Thyroid gland (tissue), 4 donors: ENCODE data around the gene P2RX1. TPM values are rescaled to one million over a fixed set of nuclear protein-coding genes. Genes with fewer than 3 reads are reported as not detected.
A peak's percentile ranks its signal among the peaks of the same experiment; 100 is the strongest.

Source experiments
- DNase-seq, 2 donors: peaks; one replicate each; pipeline ENCODE4 v3.0.0-alpha.2; 2019
- H3K27ac ChIP-seq, 3 donors: fragments of 200-600 bp; sonication (generic); 1 replicate in 2 of 3; 2 replicates in 1 of 3; pipeline ENCODE4 v1.5.1; 2016 to 2019; ENCODE audit warnings: mild to moderate bottlenecking in 1 of 3, moderate library complexity in 1 of 3
- H3K27me3 ChIP-seq: fragments of 200-600 bp; sonication (generic); one replicate; pipeline ENCODE4 v1.5.1; 2019
- H3K36me3 ChIP-seq, 2 donors: fragments of 200-600 bp; sonication (generic); one replicate each; pipeline ENCODE4 v1.5.1; 2016 to 2019
- H3K4me1 ChIP-seq, 2 donors: fragments of 200-600 bp; sonication (generic); one replicate each; pipeline ENCODE4 v1.5.1; 2017 to 2019
- H3K4me3 ChIP-seq, 3 donors: fragments of 200-600 bp; sonication (generic); replicated peaks in 1 of 3; 1 replicate in 2 of 3; 2 replicates in 1 of 3; pipeline ENCODE4 v1.5.1; 2016; ENCODE audit warnings: mild to moderate bottlenecking in 1 of 3
- H3K9me3 ChIP-seq: fragments of 200-600 bp; sonication (generic); one replicate; pipeline ENCODE4 v1.5.1; 2017
- POLR2A ChIP-seq, 2 donors: fragments of 450-650 bp; IDR thresholded peaks; one replicate each; pipeline ENCODE4 v1.6.1; 2017; ENCODE audit warnings: antibody characterized with exemption in 2 of 2, mild to moderate bottlenecking in 2 of 2, moderate library complexity in 1 of 2
- WGBS, 2 donors: methylation state at CpG; one replicate each; pipeline ENCODE4 v1.1.5; 2017; 5-methylcytosine and 5-hydroxymethylcytosine counted together
- intact Hi-C: fragments of 100-400 bp; cut with DNase I; formaldehyde crosslinking; loops from one replicate; pipeline ENCODE4 v1.15.1; 2023
- total RNA-seq, 4 donors: library from RNA; depleted of rRNA; stranded (reverse); fragments of >200 nt; gene quantifications; one replicate each; pipeline ENCODE4 v1.2.3, GENCODE V29; 2016
- TF ChIP-seq, protein P1 (sequence below), 6 experiments: fragments of 200-600 bp in 3 of 6; fragments of 450-650 bp in 3 of 6; sonication (generic) in 3 of 6; IDR thresholded peaks; one replicate each; pipeline ENCODE4 v1.5.1; 2016 to 2019; ENCODE audit warnings: antibody characterized with exemption in 6 of 6, mild to moderate bottlenecking in 2 of 6, inconsistent platforms in 1 of 6, moderate library complexity in 1 of 6

Gene P2RX1
- total RNA-seq, 4 donors from 2014 or later: 0.11 to 0.54 (median 0.21) TPM; not detected in 1

DNA sequence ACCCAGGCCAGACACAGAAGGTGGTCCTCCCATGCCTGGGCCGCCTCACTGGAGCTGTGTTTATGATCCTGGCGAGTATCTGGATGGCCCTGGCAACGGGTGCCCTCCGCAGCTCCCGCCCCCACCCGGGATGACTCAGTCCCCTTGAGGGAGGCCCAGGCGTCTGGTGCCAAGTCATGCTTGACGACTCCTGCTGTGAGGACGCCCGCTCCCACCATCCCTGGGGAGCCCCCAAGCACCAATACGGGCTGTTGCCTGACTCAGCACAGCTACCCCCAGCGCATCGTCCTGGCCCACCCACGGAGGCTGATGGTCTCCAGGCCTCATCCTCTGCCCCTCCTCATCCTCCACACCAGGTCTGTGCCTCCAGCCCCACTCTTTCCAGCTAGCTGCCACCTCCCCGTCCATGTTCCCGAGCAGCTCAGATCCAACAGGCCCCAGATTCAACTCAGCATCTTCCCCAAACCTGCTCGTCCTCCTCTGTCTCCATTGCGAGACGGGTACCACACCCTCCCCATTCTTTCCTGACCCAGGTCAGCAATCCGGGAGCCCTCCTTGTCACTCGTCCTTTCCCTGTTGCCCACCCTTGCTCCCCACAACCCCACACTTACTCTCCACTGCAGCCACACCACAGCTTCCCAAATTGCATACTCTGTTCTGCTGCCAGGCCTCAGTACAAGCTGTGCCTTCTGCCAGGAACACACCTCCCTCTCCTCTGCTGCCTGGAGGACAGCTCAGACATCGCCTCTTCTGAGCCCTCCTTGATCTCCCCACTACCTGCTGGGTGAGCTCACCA lies 26.0 kb downstream of the P2RX1 start:
- Histone ChIP-seq H3K4me1 (peaks cover 48 to 77% of the 10 kb centered on the region in 2 donors), H3K36me3 (no peaks in the 10 kb centered on the region), H3K27me3 (no peaks in the 10 kb centered on the region), H3K9me3 (no peaks in the 10 kb centered on the region), H3K27ac (peak overlapping the region; percentile 30 to 78 (median 70)), H3K4me3 (no peak overlapping the region)
- intact Hi-C loops: no loop called here
- TF ChIP-seq POLR2A (IDR thresholded peaks at IDR 0.05): no peak
- TF ChIP-seq, protein P1, sequence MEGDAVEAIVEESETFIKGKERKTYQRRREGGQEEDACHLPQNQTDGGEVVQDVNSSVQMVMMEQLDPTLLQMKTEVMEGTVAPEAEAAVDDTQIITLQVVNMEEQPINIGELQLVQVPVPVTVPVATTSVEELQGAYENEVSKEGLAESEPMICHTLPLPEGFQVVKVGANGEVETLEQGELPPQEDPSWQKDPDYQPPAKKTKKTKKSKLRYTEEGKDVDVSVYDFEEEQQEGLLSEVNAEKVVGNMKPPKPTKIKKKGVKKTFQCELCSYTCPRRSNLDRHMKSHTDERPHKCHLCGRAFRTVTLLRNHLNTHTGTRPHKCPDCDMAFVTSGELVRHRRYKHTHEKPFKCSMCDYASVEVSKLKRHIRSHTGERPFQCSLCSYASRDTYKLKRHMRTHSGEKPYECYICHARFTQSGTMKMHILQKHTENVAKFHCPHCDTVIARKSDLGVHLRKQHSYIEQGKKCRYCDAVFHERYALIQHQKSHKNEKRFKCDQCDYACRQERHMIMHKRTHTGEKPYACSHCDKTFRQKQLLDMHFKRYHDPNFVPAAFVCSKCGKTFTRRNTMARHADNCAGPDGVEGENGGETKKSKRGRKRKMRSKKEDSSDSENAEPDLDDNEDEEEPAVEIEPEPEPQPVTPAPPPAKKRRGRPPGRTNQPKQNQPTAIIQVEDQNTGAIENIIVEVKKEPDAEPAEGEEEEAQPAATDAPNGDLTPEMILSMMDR (IDR thresholded peaks at IDR 0.05): no peak
- peak; percentile 91 to 92 for DNase-seq
- WGBS, 2 donors: 46 to 53% methylated on average over 15 to 16 of the region's 22 CpGs

DNA sequence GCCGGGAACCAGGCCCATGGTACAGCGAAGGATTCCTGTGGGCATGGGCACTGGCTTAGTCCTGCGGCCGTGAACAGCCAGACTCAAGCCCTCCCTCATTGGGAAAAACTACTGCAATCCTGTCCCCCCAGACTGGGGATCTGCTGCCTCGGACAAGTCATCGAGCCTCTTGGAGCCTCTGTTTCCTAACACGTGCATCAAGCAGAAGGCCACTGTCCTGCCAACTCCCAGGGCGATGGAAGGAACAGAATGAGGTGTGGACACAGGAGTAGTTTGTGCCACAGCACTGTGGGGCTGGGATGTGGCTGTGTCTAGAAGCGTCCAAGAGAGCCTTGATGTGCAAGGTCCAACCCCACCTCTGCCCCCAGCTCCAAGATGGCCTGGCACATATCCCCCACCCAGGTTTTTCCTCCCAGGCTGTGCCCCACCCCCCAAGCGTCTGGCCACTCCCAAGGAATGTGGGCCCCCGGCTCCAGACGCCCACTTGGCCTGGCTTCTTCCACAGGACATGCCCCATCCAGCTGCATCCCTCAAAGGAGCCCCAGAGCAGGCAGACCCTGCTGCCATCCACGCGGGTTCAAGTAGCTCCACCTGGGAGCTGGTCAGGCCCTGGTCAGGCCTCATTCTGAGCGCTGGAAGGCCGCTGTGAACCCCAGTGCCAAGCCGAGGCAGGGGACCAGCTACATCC lies 26.8 kb downstream of the P2RX1 start:
- Histone ChIP-seq H3K27ac (peak overlapping the region; percentile 30 to 78 (median 51)), H3K4me1 (peaks cover 40 to 71% of the 10 kb centered on the region in 2 donors), H3K4me3 (no peak overlapping the region), H3K36me3 (peaks cover 0 to 3% of the 10 kb centered on the region in 2 donors), H3K27me3 (no peaks in the 10 kb centered on the region), H3K9me3 (no peaks in the 10 kb centered on the region)
- no peak for DNase-seq
- 67 to 87% methylated on average over 11 to 13 of the region's 17 CpGs for WGBS, 2 donors
- TF ChIP-seq POLR2A (IDR thresholded peaks at IDR 0.05): no peak
- TF ChIP-seq, protein P1 (IDR thresholded peaks at IDR 0.05): no peak
- intact Hi-C loops: no loop called here

DNA sequence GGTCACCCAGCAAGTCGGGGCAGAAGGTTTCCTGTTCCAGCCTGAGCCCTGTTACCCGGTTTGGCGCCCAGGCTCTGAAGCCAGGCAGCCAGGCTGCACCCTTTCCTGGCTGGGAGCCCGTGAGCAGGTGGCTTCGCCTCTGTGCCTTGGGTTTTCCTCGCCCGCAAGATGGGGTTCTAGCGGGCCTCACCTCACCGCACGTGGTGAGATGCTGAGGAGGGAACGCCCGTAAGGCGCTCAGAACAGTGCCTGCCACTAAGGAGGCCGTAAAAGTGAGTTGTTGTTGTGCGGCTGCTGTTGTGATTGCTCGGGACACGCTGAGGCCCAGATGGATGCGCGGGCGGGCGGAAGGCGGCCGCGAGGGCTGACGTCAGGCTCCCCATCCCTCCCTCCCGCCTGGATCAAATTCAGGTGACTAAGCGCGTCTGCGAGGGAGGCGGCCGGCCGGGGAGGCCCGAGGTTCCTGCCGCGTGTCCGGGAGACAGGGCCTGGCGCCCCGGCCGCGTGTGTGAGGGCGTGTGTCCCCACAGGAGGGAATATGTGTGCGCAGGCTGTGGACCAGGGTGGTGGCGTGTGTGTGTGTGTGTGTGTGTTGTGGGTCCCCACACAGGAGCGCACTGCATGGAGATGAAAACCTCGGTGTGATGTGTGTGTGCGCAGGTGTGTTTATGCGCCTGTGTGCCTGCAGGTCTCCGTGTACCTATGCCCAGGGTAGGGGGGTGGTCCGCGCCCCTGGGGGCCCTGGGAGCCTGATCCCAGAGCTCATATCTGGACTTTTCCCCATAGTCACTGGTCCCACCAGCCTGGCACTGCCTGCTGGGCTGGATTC lies 27.7 kb downstream of the P2RX1 start:
- Histone ChIP-seq H3K27ac (peak overlapping the region; percentile 62 to 79 (median 78)), H3K4me3 (no peak overlapping the region), H3K4me1 (peaks cover 31 to 62% of the 10 kb centered on the region in 2 donors), H3K9me3 (no peaks in the 10 kb centered on the region), H3K36me3 (peaks cover 0 to 7% of the 10 kb centered on the region in 2 donors), H3K27me3 (no peaks in the 10 kb centered on the region)
- WGBS, 2 donors: 76 to 81% methylated on average over 27 to 38 of the region's 50 CpGs
- TF ChIP-seq POLR2A (IDR thresholded peaks at IDR 0.05): no peak
- TF ChIP-seq, protein P1 (IDR thresholded peaks at IDR 0.05): no peak
- intact Hi-C loops: no loop called here
- DNase-seq: peak; percentile 34 to 38

DNA sequence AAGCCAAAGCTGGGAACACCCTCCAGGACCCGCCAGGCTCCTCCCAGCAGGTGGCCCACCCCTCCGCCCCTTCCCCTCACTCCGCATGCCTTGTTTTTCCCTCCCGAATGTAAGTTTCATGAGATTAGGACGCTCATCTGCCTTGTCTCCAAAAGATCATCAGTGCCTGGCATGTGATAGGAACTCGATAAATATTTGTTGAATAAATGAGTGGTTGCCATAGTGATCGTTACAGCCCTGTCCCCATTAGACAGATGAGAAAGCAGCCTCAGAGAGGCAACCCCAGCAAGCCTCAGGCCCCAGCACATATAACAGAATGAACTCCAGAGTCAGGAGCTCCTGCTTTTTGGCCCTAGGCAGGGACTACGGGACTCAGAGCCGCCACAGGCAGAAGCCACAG lies 28.5 kb downstream of the P2RX1 start:
- TF ChIP-seq, protein P1 (IDR thresholded peaks at IDR 0.05): no peak
- TF ChIP-seq POLR2A (IDR thresholded peaks at IDR 0.05): no peak
- 70 to 77% methylated on average over 9 of the region's 9 CpGs for WGBS, 2 donors
- no peaks in the 10 kb centered on the region for H3K9me3 ChIP-seq
- peaks cover 27 to 59% of the 10 kb centered on the region in 2 donors for H3K4me1 ChIP-seq
- intact Hi-C loops: no loop called here
- no peaks in the 10 kb centered on the region for H3K27me3 ChIP-seq
- H3K4me3 ChIP-seq: no peak overlapping the region
- DNase-seq: no peak
- peaks cover 0 to 7% of the 10 kb centered on the region in 2 donors for H3K36me3 ChIP-seq
- H3K27ac ChIP-seq: peak overlapping the region; percentile 62 to 79 (median 78)
